ENCODE results near the gene NR3C2.

The NR3C2 gene

DNA sequence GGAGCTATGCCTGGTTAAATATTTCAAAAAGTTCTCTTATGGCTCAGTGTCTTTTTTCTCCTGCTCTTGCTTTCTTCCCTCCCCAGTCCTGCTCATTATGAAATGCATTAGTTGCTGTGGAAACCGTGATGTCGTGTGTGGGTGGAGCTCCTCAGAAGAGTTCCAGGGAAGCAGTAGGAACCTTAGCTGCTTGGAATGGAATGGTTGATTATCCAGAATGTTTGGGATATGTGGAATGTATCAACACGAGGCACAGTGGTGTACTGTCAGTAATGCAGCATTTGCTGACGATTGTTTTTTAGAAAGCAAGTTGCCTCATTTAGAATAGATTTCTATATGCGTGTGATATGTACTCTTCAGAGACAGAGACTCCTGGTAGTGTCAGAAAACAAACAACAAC is 377.1 kb downstream of the NR3C2 start:
- no peak for DNase-seq

DNA sequence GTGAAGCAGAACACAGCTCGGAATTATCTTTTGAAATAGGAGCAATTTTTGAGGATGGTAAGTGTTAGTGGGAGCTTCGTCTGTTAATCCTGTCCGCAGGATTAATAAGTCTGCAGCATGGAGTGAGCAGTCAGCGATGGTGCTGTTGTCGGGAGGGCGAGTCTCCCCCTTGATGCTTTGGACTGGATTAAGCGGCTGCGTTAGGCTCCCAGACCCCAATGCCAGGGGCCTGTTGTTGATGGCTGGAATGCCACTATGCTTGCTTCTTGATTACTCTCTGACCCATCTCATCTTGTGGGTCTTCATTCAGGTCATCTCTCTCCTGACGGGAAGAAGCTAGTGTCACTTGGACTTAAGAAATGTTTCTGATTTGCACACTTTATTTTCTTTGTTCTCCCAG is 377.8 kb downstream of the NR3C2 start:
- no peak for DNase-seq

DNA sequence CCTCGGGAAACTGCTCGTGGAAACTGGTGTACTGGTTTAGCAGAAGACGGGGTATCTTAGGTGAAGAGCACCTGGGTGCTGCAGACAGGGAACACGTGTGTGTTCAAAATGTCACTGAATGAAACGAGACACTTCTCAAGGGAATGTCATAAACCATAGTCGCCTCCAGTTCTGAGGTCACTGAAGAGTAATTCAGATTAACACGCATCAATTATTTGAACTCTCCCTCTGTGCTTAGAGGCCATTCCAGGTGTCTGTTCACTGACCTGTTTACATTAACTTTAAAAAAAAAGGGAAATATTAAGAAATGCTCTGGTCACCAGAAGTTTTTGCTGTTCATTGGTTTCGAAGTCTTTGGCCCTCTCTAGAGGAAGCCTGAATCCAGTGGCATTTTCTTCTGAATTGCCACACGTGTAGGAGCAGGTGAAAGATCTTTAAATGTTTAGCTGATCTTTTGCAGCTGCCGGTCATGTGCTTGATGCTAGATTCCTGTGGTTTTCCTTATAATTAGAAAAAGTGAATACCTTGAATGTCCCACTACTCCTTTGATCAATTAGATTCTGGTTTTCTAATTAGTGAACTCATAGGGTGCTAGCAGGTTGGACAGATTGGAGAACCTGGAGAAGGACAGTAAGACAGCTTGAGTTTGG is 379.8 kb downstream of the NR3C2 start:
- DNase-seq, result no peak

DNA sequence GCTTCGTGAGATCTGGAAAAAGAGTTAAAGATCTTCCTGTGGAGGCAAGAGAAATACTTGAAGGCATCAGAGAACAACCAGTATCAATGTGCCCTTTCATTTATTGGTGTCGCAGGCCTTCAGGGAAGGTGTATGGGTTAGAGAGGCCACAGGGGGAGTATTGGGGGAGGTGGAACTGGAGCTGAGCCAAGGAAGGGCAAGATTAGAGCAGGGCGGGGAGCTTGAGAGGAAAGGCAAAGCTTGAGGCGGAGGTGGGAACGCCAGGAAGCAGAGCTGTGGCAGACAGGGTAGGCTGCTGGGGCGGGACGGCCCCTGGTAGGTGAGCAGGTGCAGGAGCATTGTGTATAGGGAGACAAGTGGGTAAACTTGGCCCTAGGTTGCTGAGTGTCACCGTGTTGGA is 380.4 kb downstream of the NR3C2 start:
- DNase-seq, result no peak

DNA sequence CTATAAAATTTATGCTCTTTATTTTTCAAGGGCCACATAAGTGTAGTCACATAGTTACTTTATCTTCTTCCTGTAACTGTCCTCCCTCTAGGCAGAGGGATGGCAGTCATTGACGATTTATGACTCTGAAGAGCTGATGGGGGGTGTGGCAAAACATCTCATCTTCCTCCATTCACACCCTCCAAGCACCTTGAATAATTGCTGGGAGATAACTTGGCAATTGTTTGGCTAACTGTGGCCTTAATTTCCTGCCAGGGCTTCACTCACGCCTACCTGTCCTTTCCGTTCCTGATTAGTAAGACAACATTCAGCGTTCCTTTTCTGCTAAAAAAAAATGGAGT is 381.1 kb downstream of the NR3C2 start:
- no peak for DNase-seq

DNA sequence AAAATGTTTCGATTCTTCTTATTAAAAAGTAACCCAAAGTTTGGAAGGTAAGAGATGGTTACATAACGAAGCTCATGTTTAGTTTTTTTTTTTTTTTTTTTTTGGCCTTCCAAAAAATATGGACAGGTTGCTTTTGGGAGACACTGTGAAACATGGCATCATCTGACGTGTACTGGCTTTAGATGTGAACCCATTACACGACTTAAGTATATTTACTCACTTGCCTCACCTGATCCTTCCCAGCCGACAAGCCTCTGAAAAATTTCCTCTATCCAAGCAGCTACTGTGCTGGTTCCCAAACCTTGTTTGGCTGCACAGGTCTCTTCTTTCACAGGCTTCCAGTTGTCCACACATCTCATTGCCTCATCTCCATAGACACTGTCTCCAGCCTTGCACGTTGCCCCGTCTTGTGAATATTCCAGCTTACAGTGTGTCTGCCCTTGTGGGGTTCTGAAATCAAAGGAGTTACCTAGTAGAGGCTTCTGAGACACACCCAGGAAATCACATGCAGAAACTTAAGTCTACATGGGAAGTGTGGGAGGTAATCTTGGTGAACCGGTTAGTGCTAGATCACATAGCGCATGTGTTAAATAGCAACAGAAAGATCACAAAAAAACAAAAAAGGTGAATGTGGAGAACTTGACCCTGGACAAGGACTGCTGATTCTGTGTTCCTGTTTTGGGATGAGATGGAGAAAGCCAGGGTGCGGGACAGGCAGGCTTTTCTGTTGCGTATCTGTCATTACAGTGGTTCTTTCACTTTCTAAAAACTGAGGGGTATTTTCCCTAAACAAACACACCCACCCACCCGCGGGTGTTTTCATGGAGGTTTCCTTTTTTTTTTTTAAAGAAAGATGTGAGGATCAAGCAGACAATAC is 381.7 kb downstream of the NR3C2 start:
- DNase-seq, result no peak

DNA sequence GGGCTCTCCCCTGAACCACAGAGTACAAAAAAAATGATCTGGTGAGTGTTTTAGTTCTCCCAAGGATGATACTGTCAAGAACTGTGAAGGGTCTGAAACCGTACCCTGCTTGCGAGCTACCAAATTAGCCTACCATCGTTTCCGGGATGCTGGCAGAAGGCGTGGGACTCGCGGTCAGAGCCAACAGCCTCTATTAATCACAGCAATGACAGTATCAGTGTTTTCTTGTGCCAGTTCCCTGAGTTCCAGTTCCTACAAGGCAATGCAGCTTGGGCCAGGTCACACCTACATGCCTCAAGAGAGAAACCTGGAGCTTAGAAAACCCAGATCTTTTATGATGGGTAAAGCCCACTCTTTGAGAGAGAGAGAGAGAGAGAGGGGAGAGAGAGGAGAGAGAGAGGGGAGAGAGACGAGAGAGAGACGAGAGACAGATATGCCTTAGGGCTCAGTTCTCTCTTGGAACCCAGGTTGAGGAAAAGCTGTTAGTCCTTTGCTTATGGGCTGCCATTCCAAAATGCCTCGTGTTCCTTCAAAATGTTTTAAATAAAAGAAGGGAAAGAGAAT is 382.5 kb downstream of the NR3C2 start:
- no peak for DNase-seq

DNA sequence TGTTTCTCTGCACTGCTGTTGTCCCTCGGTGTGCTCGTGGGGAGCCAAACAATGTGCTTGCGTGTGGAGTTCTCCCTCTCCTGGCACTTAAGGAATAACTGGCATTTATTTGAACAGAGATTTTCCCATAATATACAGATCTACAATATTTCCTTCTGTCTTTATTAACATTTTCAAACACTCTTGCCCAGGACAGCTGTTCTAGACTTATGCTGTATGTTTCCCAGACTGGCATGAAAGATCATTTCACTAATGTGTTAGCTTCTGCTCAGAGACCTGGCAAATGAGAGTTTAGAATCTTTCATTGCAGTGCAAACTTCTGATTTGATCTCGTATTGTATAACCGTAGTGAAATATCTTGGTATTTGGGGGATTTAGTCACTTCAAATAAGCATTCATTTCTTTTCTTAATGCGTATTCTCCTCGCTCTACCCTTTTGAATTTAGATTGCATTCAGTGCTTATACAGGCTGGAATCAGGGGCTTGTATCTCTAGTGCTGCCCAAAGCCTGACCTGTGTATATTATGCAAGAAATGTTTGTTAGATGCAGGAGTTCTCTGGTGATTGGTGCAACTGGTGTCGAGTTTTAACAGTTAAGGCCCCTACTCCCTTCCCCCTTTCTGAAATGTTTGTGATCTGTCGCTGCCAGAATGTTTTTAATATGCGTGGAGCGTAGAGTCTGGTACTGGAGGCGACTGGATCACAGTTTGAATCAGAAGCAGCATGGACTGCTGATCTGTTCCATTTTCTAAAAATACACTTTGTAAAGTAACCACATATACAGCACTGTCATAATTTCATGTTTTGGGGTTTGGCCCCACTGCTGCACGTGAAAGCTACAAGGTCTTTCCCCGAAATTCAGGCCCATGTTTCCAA is 384.0 kb downstream of the NR3C2 start:
- DNase-seq, result no peak

DNA sequence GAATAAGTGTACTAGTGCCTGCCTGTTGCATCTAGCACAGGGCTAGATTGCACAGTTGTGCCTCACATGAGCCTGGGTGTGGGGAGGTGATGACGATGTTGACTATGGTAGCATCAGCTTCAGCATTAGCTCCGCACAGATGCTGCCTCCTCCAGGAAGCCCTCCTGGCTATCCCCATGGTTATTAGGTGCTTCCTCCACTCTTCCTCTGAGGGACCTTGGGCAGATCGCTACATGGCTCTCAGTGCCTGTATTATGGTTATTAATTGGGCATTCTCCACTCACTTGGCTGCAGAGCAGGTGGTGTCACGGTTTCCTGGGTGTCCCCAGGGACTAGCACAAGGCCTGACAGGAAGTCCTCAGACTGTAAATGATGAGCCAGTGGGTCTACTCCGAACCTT is 384.7 kb downstream of the NR3C2 start:
- no peak for DNase-seq

DNA sequence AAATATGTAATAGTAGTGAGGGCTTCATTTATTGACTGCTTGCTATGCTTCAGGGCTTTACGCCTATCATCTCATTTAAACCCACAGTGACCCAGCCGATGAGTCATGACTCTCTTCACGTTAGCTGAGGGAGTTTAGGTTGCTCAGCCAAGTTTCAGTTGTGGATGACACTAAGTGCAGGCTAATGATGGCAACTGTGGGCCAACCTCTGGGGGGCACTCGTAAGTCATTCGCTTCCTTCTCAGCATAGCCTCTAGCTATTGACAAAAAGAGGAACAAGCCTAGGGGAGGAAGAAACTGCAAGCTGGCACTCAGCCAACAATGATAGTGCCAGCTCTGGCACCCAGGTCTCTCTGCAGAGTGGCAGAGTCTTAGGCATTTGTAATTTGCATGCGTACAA is 385.3 kb downstream of the NR3C2 start:
- DNase-seq, result peak; percentile 37

DNA sequence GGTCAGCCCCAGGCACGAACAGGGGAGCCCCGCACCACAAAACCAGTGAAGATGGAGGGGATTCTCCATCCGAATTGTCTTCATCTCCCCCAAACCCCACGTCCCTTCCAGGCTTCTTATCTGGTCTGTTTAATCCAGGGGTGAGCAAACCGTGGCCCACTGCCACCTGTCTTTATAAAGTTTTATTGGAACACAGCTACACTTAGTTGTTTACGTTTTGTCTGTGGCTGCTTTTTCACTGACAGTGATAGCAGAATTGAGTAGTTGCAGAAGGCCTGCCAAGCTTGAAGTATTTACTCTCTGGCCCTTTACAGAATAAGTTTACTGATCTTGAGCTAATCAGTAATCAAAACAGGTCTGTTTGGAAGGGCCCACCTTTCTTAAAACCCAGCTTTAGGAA is 386.4 kb downstream of the NR3C2 start:
- DNase-seq, result no peak

DNA sequence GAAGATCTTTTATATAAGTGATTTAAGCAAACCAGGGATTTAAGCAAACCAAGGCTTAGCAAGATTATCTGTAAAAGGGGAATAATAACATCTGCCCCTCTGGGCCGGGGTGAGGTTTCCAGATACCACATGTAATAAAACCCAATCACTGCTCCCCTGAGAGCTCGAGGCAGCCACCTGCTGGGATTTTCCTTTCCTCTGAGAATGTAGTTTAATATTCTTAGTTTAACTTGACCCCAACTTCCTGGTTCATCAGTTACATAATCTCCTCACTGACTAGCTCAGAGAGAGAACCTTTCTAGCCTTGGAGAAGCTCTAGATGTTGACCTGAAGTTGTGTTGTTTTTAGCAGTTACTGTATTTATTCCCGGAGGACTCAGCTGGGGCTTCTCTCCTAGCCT is 387.9 kb downstream of the NR3C2 start:
- DNase-seq, result no peak

DNA sequence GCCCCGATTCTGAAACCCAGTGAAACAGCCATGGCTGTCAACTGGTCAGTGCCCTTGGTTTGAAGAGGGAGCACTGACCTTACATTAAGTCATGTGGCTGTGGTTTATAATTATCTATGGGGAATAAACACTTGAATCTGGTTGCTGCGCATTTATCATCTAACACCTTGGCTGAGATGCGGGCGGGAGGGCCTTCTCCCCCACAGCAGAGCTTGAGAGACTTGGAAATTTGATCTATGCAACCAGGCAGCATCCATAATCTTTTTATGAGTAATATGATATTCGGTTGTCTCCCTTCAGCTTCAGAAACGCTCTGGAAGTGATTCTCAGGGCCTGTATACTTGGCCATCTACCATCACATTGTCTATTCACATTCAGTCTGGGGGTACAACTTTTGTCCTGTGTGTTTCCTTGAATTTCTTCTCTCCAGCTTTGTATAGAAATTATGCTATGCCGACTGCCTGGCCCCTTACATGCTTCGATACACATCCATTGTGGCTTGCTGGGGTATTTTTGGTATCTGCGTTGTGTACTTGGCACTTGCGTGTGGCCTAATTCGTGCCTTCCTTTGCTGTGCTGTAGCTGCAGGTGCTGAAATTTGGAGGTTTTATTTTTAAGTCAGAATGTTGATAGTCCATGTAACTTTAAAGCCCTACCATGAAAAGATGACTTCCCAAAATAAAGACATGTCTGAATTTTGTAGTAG is 388.8 kb downstream of the NR3C2 start:
- DNase-seq, result no peak

DNA sequence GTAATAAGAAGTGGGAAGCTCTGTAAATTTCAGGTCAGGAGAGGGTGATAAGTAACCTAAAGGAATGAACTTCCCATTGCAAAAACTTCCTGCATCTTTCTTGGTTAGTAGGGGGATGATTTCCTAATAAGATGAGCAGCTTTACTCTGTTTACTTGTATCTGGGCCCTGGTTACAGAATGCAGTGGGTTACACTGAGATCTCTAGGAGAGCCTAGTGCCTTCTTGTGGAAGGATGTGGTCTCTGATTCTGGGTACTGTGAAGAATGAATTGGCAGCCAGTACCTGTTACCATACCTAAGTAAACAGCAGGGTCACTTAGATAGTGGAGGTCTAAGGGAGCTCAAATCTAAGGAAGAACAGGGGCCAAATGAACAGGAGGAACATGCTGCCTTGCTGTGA is 389.8 kb downstream of the NR3C2 start:
- no peak for DNase-seq

DNA sequence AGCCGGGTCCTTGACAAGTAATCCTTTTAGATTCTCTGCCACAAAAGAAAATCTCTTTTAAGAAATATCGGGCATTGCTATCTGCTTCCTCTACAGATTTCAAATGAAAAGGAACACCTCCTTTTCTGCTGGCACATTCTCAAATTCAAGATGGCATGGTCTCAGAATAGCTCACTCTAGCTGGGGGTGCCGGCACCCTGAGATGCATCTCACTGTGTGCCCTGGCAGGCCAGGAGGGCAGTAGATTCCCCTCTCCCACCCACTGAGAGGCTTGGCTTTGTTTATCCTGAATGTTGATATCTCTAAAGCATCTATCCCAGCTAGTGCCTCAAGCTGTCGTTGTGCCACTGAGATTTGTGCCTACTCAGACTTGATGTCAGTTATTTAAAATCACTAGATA is 390.8 kb downstream of the NR3C2 start:
- DNase-seq, result no peak

DNA sequence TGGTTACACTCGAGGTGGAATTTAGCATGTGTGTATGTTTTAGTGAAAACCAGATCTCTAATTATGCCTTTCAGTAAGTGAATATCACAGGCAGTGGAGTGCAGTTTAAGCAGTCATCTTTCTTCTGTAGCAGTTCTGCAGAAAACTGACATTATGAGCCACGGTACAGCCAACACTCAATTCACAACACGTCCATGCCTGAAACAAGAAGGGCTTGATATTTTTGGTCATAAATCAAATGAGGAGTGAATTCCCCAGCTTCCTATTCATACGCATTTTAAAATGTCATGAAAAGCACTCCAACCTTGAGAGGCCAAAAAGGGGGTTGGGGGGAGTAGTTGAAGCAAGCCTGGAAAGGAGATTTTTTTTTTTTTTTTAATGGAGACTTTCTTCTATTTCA is 393.6 kb downstream of the NR3C2 start:
- no peak for DNase-seq

DNA sequence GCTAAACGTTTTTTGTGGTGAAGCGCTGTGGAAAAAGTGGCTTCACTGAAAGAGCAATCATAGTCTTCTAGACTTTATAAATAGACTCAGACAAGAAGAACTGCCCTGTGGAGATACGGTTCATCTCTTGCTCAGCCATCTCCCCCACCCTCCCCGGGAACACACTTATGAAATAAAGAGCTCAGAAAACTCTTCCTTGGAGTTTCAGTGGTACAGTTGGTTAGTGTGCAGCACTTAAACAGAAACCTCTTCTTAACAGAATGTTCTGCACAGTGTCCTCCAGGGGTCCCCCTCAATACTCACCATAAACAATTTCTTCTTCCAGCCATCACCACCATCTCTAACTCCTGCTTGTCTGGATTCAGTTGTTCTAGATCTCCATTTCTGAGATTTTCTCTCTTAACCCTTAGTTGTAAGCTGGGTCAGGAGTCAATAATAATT is 397.3 kb downstream of the NR3C2 start:
- no peak for DNase-seq

DNA sequence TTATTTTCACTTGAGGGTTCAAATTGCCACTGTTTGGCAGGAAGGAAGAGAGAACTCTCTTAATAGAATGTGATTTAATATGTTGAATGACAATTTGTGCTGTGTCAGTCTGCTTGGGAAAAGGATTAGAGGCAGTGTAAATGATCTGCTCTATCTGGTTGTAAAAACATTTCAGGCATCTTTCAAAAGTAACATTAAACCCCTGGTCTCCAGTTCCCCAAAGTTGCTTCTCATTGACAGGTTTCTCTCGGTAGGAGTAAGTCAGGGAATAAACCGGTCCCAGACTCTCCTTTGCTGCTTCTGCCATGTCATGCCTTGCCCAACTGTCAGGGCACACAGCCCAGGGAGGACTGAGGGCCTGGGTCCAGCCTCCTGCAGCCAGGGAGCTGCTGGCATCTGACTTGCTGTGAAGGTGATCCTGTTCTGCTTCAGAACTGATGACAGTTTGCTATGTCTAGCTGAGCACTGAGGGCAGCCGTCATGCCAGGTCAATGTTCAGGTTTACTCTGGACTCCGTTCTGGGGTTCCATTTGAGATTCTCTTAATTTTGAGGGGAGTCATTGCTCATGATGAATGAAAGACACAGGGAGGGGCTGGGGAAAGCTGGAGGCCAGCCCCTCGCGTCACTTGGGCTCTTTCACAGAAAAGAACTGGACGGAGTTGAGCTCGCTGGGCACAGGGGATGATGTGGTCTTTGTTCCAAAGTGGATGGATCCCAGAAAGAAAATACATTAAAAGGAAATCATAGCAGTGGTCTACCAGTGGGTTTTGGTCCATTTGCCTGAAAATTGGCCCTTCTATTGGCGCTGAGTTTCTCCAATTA is 397.9 kb downstream of the NR3C2 start:
- DNase-seq, result no peak

DNA sequence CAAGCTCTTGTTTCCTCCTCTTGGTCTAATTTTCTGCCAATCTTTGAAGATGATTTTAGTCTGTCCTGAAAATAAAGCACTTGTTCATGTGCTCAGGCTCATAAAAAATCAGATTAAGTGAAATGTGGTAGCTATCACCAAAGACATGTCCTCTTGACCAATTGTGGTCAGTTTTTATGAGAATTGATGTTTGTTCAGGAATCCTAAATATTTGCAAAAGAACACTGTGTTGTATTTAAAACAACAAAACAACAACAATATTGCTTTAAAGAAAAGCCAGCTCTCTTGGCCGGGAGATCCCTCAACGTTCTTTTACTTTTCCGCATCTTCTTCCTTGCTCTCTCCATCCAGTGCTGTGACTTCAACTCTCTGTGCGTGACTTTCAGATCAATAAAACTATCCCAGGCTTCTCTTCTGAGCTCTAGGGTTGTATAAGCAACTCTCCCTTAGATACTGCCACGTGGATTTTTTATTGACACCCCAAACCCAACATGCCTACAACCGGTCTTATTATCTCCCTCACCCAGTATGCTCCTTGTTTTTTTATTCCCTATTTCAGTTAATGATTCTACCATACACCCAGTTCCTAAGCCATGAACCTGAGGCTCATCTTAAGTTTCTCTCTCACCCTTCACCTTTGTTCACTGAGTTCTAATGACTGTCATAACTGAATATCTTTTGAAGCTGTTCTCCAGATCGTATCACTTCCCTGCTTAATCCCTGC is 400.4 kb downstream of the NR3C2 start:
- no peak for DNase-seq

DNA sequence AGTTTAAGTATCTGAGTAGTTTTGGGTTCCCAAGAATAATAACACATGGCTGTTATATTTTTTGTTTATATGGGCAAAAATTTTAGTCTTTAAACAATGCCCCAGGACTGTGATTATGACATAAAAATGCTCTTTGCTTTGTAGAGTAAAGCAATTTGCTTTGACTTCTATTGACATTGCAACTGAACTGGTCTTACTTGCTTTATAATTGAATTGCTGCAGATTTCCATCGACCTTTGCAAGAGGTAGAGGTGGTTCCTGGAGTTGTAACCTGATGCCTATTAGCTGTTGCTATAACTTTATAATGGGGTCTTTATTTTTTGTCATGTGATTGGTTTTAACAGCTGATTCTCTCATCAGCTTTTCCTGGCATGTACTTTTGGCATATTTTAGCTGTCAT is 407.4 kb downstream of the NR3C2 start:
- DNase-seq, result no peak
